RPMI8226 (cell line): ENCODE data around the gene TTYH1.

Source experiments
- DNase-seq: peaks from one replicate; pipeline ENCODE4 v3.0.0-alpha.2; 2015

The TTYH1 gene

GRCh38 chr19:54424660-54425381 lies 9.6 kb downstream of the TTYH1 start:
- DNase-seq = no peak

- DNase-seq = no peak
These were observed 10.1 kb downstream of the TTYH1 start for GRCh38 chr19:54425382-54425723.

- peak; percentile 83 for DNase-seq
These were observed 11.1 kb downstream of the TTYH1 start for GRCh38 chr19:54426291-54426931.

- DNase-seq = no peak
These were observed 12.3 kb downstream of the TTYH1 start for GRCh38 chr19:54427586-54427985.

GRCh38 chr19:54428323-54429175 lies 13.3 kb downstream of the TTYH1 start:
- DNase-seq = no peak

GRCh38 chr19:54429176-54429495 lies 13.9 kb downstream of the TTYH1 start:
- DNase-seq = no peak

GRCh38 chr19:54429545-54430227 lies 14.4 kb downstream of the TTYH1 start:
- no peak for DNase-seq

- peak; percentile 30 for DNase-seq
These were observed 15.3 kb downstream of the TTYH1 start for GRCh38 chr19:54430306-54431254.

- peak; percentile 32 for DNase-seq
These were observed 16.1 kb downstream of the TTYH1 start for GRCh38 chr19:54431255-54431838.

- DNase-seq = no peak
These were observed 17.0 kb downstream of the TTYH1 start for GRCh38 chr19:54432144-54432738.

GRCh38 chr19:54433697-54434096 lies 18.4 kb downstream of the TTYH1 start:
- DNase-seq = no peak

GRCh38 chr19:54434112-54434872 lies 19.0 kb downstream of the TTYH1 start:
- peak; percentile 76 for DNase-seq

GRCh38 chr19:54434873-54435214 lies 19.6 kb downstream of the TTYH1 start:
- no peak for DNase-seq

- DNase-seq = no peak
These were observed 20.3 kb downstream of the TTYH1 start for GRCh38 chr19:54435551-54436016.

- DNase-seq = no peak
These were observed 20.8 kb downstream of the TTYH1 start for GRCh38 chr19:54436031-54436523.

- no peak for DNase-seq
These were observed 21.5 kb downstream of the TTYH1 start for GRCh38 chr19:54436628-54437252.

GRCh38 chr19:54439174-54439851 lies 24.0 kb downstream of the TTYH1 start:
- DNase-seq = peak; percentile 64

GRCh38 chr19:54440641-54441040 lies 25.4 kb downstream of the TTYH1 start:
- no peak for DNase-seq

GRCh38 chr19:54444737-54445136 lies 29.5 kb downstream of the TTYH1 start:
- DNase-seq = no peak
